Lower lobe of right lung (tissue), 2 donors: Measurements from ENCODE around the gene FAS. TPM values are rescaled to one million over a fixed set of nuclear protein-coding genes. Genes with fewer than 3 reads are reported as not detected.

ENCODE experiments used
- ATAC-seq, 2 donors: fragments of 200-7000 bp; cut with Tn5 transposase; one replicate each; pipeline ENCODE4 v1.9.1; 2020 to 2022; ENCODE audit warnings: mild to moderate bottlenecking in 2 of 2, moderate library complexity in 2 of 2
- DNase-seq: peaks from one replicate; pipeline ENCODE4 v3.0.0-alpha.2; 2020
- H3K27ac ChIP-seq: fragments of 200-600 bp; one replicate; pipeline ENCODE4 v1.8.0; 2022
- H3K27me3 ChIP-seq: fragments of 200-600 bp; one replicate; pipeline ENCODE4 v1.8.0; 2022; ENCODE audit warnings: low read depth
- H3K36me3 ChIP-seq: fragments of 200-600 bp; one replicate; pipeline ENCODE4 v1.8.0; 2022; ENCODE audit warnings: mild to moderate bottlenecking
- H3K4me1 ChIP-seq: fragments of 200-600 bp; one replicate; pipeline ENCODE4 v1.8.0; 2022
- H3K4me3 ChIP-seq: fragments of 200-600 bp; one replicate; pipeline ENCODE4 v1.8.0; 2022; ENCODE audit warnings: mild to moderate bottlenecking
- H3K9me3 ChIP-seq: fragments of 200-600 bp; one replicate; pipeline ENCODE4 v1.8.0; 2022
- intact Hi-C: fragments of 100-400 bp; cut with DNase I; formaldehyde crosslinking; loops from one replicate; pipeline ENCODE4 v1.11.0; 2022
- total RNA-seq: library from RNA; stranded (reverse); fragmentation: NEBNext Ultra II Directional; extraction: Animal tissue kit (Norgen Biotek cat#: 25700); gene quantifications from one replicate; pipeline ENCODE4 v1.2.1, GENCODE V29; 2021
- TF ChIP-seq, protein P1 (sequence below): fragments of 200-600 bp; IDR thresholded peaks from one replicate; pipeline ENCODE4 v1.8.0; 2022; ENCODE audit warnings: antibody characterized with exemption, mild to moderate bottlenecking
- donor health status: DM: no; HTN: yes; CAD: no; lungs with severe emphysema.

Gene FAS
- total RNA-seq, 1 donor from 2014 or later, result 35.7 TPM

GRCh38 chr10:88962336-88962735 lies 28.3 kb upstream of the FAS start:
- no peak for DNase-seq
- no peaks in the 10 kb centered on the region for H3K27me3 ChIP-seq
- ATAC-seq, result no peak
- intact Hi-C loops, result no loop called here
- TF ChIP-seq, protein P1, sequence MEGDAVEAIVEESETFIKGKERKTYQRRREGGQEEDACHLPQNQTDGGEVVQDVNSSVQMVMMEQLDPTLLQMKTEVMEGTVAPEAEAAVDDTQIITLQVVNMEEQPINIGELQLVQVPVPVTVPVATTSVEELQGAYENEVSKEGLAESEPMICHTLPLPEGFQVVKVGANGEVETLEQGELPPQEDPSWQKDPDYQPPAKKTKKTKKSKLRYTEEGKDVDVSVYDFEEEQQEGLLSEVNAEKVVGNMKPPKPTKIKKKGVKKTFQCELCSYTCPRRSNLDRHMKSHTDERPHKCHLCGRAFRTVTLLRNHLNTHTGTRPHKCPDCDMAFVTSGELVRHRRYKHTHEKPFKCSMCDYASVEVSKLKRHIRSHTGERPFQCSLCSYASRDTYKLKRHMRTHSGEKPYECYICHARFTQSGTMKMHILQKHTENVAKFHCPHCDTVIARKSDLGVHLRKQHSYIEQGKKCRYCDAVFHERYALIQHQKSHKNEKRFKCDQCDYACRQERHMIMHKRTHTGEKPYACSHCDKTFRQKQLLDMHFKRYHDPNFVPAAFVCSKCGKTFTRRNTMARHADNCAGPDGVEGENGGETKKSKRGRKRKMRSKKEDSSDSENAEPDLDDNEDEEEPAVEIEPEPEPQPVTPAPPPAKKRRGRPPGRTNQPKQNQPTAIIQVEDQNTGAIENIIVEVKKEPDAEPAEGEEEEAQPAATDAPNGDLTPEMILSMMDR, result no peak
- H3K4me1 ChIP-seq, result peaks cover 15% of the 10 kb centered on the region
- no peak overlapping the region for H3K4me3 ChIP-seq
- no peak overlapping the region for H3K27ac ChIP-seq
- no peaks in the 10 kb centered on the region for H3K36me3 ChIP-seq
- no peaks in the 10 kb centered on the region for H3K9me3 ChIP-seq

GRCh38 chr10:88963318-88963717 lies 27.3 kb upstream of the FAS start:
- no peak for DNase-seq
- H3K27ac ChIP-seq, result no peak overlapping the region
- H3K4me1 ChIP-seq, result peaks cover 15% of the 10 kb centered on the region
- no peaks in the 10 kb centered on the region for H3K36me3 ChIP-seq
- TF ChIP-seq, protein P1, result no peak
- H3K9me3 ChIP-seq, result no peaks in the 10 kb centered on the region
- intact Hi-C loops, result no loop called here
- ATAC-seq, result no peak
- no peaks in the 10 kb centered on the region for H3K27me3 ChIP-seq
- H3K4me3 ChIP-seq, result no peak overlapping the region

DNA sequence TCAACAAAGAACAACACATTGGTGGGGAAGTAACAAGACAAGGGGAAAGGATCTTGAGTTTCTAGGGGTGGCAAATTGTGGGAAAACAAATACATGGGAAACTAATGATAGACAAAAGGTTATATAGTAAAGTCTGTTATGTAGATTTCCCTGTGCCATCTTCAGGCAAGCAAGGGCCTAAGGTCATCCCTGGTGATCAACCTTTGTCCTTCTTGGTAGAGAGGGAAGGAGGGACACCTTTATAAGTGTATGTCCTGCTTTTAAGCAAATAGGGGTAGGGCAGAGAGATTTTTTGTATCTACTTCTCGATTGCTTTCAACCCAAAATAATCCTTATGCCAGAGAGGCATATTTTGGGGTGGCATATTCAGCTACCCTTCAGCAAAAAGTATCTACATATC lies 26.2 kb upstream of the FAS start:
- Histone ChIP-seq H3K4me1 (peaks cover 15% of the 10 kb centered on the region), H3K27ac (no peak overlapping the region), H3K27me3 (no peaks in the 10 kb centered on the region), H3K9me3 (no peaks in the 10 kb centered on the region), H3K36me3 (no peaks in the 10 kb centered on the region), H3K4me3 (no peak overlapping the region)
- ATAC-seq (no peak), DNase-seq (no peak)
- intact Hi-C loops, result no loop called here
- TF ChIP-seq, protein P1, result no peak

DNA sequence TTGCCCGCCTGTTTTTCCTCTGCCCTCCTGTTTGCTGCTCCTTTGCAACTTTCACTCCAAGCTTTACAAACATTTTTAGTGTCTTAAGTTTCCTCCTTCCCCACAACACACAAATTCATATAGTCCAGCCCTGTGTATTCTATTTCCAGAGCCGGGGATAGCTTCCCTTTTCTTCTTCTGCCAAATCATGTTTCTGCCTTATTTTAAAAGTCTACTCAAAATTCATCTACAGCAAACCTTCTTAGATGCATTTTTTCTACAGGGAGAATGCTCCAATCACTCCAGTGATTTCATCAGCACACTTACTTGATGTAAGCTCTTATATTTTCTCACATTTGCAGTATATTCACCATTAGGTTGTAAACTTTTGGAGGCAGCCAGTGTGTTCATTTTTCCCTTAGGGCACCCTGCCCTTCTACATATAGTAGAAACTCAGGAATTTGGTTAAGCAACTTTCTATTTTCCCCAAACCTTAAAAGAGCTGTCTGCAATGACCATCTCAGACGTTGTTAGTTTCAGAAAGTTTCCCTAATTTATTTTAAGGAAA lies 25.7 kb upstream of the FAS start:
- no peaks in the 10 kb centered on the region for H3K36me3 ChIP-seq
- H3K27me3 ChIP-seq, result no peaks in the 10 kb centered on the region
- H3K9me3 ChIP-seq, result no peaks in the 10 kb centered on the region
- no peak for DNase-seq
- intact Hi-C loops, result no loop called here
- no peak for ATAC-seq
- TF ChIP-seq, protein P1, result no peak
- no peak overlapping the region for H3K4me3 ChIP-seq
- H3K4me1 ChIP-seq, result peaks cover 15% of the 10 kb centered on the region
- H3K27ac ChIP-seq, result no peak overlapping the region

GRCh38 chr10:88966797-88967196 lies 23.8 kb upstream of the FAS start:
- peaks cover 15% of the 10 kb centered on the region for H3K4me1 ChIP-seq
- H3K4me3 ChIP-seq, result no peak overlapping the region
- intact Hi-C loops, result no loop called here
- TF ChIP-seq, protein P1, result no peak
- H3K9me3 ChIP-seq, result no peaks in the 10 kb centered on the region
- no peaks in the 10 kb centered on the region for H3K36me3 ChIP-seq
- DNase-seq (no peak), ATAC-seq (no peak)
- H3K27ac ChIP-seq, result no peak overlapping the region
- H3K27me3 ChIP-seq, result no peaks in the 10 kb centered on the region

DNA sequence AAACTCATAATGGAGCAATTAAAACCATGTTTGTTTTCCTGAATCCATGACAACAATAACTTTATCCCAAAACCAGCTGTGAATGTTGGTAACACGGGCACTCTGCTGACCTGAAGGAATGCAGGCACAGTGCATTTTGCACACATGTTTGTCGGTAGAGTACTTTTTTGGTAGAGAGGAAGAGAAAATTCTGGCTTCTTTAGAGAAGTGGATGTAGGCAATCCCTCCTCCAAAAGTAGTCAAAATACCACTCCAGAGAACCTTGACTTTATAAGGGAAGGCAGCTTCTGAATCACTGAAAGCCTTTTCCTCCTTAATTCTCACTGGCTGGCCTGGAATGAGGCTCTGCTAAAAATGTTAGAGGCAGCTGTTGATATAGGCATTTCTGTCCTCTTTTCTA lies 22.2 kb upstream of the FAS start:
- H3K36me3 ChIP-seq, result no peaks in the 10 kb centered on the region
- H3K27ac ChIP-seq, result no peak overlapping the region
- H3K4me3 ChIP-seq, result no peak overlapping the region
- TF ChIP-seq, protein P1, result no peak
- no peaks in the 10 kb centered on the region for H3K27me3 ChIP-seq
- ATAC-seq, result no peak
- H3K9me3 ChIP-seq, result no peaks in the 10 kb centered on the region
- peaks cover 15% of the 10 kb centered on the region for H3K4me1 ChIP-seq
- intact Hi-C loops, result no loop called here
- DNase-seq, result no peak
